ENCODE data around the gene TLR4. TPM values are rescaled to one million over a fixed set of nuclear protein-coding genes. Genes with fewer than 3 reads are reported as not detected.

TLR4 gene
- total RNA-seq, 1 donor from 2014 or later, result 14.2 TPM

DNA sequence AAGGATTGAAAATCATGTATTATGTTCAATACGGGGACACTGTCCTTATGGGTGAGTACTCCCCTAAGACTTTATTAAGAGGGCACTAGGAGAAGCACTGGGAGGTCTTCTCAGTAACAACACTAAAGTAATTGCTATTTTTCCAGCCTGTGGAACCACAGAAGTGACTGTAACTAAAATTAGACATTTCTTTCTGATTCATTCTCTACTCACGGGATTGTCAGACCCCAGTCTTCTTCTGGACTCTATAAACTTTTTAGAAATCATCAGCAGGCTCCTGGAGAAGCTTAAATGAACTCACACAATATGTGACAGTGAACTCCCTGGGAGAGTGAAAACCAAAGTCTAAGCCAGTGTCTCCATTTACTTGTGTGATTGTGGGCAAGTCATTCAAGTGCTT, 14.5 kb downstream of the TLR4 start:
- H3K36me3 ChIP-seq, result peaks cover 15% of the 10 kb centered on the region
- no peaks in the 10 kb centered on the region for H3K9me3 ChIP-seq (replicated peaks)
- no peak overlapping the region for H3K4me3 ChIP-seq
- intact Hi-C loops (cut with micrococcal nuclease), result no loop called here
- TF ChIP-seq, protein P1, sequence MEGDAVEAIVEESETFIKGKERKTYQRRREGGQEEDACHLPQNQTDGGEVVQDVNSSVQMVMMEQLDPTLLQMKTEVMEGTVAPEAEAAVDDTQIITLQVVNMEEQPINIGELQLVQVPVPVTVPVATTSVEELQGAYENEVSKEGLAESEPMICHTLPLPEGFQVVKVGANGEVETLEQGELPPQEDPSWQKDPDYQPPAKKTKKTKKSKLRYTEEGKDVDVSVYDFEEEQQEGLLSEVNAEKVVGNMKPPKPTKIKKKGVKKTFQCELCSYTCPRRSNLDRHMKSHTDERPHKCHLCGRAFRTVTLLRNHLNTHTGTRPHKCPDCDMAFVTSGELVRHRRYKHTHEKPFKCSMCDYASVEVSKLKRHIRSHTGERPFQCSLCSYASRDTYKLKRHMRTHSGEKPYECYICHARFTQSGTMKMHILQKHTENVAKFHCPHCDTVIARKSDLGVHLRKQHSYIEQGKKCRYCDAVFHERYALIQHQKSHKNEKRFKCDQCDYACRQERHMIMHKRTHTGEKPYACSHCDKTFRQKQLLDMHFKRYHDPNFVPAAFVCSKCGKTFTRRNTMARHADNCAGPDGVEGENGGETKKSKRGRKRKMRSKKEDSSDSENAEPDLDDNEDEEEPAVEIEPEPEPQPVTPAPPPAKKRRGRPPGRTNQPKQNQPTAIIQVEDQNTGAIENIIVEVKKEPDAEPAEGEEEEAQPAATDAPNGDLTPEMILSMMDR (IDR thresholded peaks at IDR 0.05; ENCODE audit: borderline replicate concordance), result no peak
- peak overlapping the region; percentile 68 for H3K27ac ChIP-seq (replicated peaks)
- no peaks in the 10 kb centered on the region for H3K27me3 ChIP-seq (ENCODE audit: low read depth)
- H3K4me1 ChIP-seq, result peaks cover 93% of the 10 kb centered on the region
- no peak for DNase-seq

DNA sequence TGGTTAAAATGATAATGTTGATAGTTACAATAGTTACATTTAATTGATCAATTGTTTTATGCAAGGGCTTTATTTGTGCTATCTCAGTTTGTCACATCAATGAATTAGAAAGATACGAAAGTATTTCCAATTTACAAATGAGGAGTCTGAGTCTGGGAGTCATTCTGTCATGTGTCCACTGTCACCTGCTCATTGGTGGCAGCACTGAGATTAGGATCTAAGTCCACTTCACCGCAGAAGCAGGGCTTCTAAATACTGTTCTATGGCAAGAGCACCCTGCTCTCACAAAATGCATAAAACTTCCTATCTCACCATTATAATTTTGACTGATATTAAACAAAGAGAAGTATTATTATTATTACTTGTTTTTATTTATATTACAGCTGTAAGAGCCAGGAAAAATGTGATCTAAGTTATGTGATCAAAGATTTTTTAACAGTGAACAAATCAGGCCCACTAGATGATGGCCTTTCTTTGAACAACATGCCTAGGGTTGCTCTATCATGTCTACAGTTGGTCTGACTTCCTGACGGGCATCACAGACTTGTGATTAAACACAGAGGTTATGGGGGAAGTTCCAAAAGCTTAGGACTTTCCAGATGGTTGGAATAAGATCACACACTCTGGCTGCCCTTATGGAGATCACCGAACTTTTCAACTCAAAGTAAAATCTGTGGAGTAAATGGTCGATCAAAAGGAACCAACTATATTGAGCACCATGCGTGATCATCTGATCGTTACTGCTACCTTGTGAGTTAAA, 15.1 kb downstream of the TLR4 start:
- Histone ChIP-seq H3K9me3 (replicated peaks) (no peaks in the 10 kb centered on the region), H3K4me1 (peaks cover 96% of the 10 kb centered on the region), H3K36me3 (peaks cover 8% of the 10 kb centered on the region), H3K27ac (replicated peaks) (peak overlapping the region; percentile 68), H3K4me3 (no peak overlapping the region), H3K27me3 (ENCODE audit: low read depth) (no peaks in the 10 kb centered on the region)
- TF ChIP-seq, protein P1 (IDR thresholded peaks at IDR 0.05; ENCODE audit: borderline replicate concordance), result no peak
- intact Hi-C loops (cut with micrococcal nuclease), result no loop called here
- DNase-seq, result no peak

DNA sequence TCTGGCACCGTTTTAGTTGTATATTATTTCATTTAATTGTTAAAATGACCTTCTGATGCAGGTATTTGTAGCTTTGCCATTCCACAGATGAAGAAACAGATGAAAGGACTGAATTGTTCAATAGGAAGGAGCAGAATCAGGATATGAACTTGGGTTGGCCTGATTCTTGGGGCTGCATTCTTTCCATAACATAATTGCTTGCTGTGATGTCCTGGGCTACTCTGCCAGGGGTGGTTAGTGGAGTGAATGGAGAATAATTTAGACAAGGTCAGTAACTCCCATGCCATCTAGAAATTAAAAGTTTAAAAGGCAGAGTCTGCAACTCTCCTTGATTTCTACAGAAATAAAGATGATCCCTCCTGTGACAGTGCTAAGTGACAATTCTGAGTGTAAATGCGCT, 15.9 kb downstream of the TLR4 start:
- DNase-seq, result no peak
- H3K27ac ChIP-seq (replicated peaks), result peak overlapping the region; percentile 68
- H3K27me3 ChIP-seq (ENCODE audit: low read depth), result no peaks in the 10 kb centered on the region
- H3K9me3 ChIP-seq (replicated peaks), result no peaks in the 10 kb centered on the region
- TF ChIP-seq, protein P1 (IDR thresholded peaks at IDR 0.05; ENCODE audit: borderline replicate concordance), result no peak
- intact Hi-C loops (cut with micrococcal nuclease), result no loop called here
- H3K4me3 ChIP-seq, result no peak overlapping the region
- peaks cover 91% of the 10 kb centered on the region for H3K4me1 ChIP-seq
- peaks cover under 1% of the 10 kb centered on the region for H3K36me3 ChIP-seq

DNA sequence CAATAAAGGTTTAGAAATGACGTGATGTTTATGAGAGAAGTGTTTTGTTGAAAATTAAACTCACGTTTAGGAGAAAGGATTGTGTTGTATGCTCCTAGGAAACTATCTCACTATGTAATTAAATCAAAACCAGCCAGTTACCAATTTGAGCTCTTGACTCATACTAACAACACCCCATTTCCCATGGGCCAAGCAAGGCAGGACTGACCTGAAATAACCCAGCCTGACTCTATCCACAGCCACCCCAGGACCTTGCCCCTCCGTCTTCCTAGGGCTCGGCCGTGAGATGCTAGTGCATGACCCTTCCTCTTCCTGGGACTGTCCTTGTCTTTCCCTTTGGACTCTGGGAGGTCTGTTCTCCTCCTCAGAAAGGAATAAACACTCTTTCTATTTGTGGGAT, 16.4 kb downstream of the TLR4 start:
- Histone ChIP-seq H3K27me3 (ENCODE audit: low read depth) (no peaks in the 10 kb centered on the region), H3K4me1 (peaks cover 91% of the 10 kb centered on the region), H3K36me3 (no peaks in the 10 kb centered on the region), H3K4me3 (no peak overlapping the region), H3K9me3 (replicated peaks) (no peaks in the 10 kb centered on the region), H3K27ac (replicated peaks) (peak overlapping the region; percentile 68)
- TF ChIP-seq, protein P1 (IDR thresholded peaks at IDR 0.05; ENCODE audit: borderline replicate concordance), result no peak
- DNase-seq, result peak; percentile 42
- intact Hi-C loops (cut with micrococcal nuclease), result no loop called here

DNA sequence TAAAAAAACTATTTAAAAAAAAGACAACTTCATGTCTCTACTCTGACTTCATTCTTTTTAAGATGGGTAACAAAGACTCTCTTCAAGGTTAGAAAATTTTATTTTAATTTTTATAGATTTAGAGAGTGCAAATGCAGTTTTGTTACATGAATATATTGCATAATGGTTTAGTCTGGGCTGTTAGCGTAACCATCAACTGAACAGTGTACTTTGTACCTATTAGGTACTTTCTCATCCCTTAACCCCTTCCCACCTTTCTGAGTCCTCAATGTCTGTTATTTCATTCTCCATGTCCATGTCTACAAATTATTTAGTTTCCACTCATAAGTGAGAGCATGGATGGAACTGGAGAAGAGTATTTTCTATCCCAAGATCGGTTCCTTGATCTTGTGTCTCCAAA, 16.8 kb downstream of the TLR4 start:
- H3K27me3 ChIP-seq (ENCODE audit: low read depth), result no peaks in the 10 kb centered on the region
- no peak overlapping the region for H3K4me3 ChIP-seq
- no peaks in the 10 kb centered on the region for H3K36me3 ChIP-seq
- peak overlapping the region; percentile 68 for H3K27ac ChIP-seq (replicated peaks)
- no peak for DNase-seq
- peaks cover 91% of the 10 kb centered on the region for H3K4me1 ChIP-seq
- intact Hi-C loops (cut with micrococcal nuclease), result no loop called here
- no peaks in the 10 kb centered on the region for H3K9me3 ChIP-seq (replicated peaks)
- TF ChIP-seq, protein P1 (IDR thresholded peaks at IDR 0.05; ENCODE audit: borderline replicate concordance), result no peak

Data from left ventricle myocardium inferior (tissue), 1 donor.